Stimulated activated CD4-positive, alpha-beta T cell treated with anti-CD3 and anti-CD28 coated beads, TNF-alpha, amount 100 ng/mL, for 1 hour (primary cell): ENCODE data around the gene KCTD7.
"Not testable (repeated sequence)": the region's sequence is repeated elsewhere in the genome, so short reads cannot be mapped to it uniquely, and the experiment has no call there.

ENCODE experiments used
- DNase-seq, 3 donors: peaks; one replicate each; pipeline ENCODE4 v3.0.0-alpha.2; 2020; ENCODE audit warnings: low read depth in 3 of 3, low spot score in 1 of 3

Gene KCTD7

GRCh38 chr7:66681491-66682349 lies 53.0 kb downstream of the KCTD7 start:
- peak; percentile 77 to 96 (median 84) for DNase-seq

- DNase-seq, result no peak
These were observed 53.8 kb downstream of the KCTD7 start for GRCh38 chr7:66682350-66683093.

GRCh38 chr7:66683094-66683769 lies 54.6 kb downstream of the KCTD7 start:
- not testable (repeated sequence) for DNase-seq

GRCh38 chr7:66683770-66684123 lies 55.1 kb downstream of the KCTD7 start:
- DNase-seq, result no peak

- DNase-seq, result not testable (repeated sequence)
These were observed 57.0 kb downstream of the KCTD7 start for GRCh38 chr7:66685663-66686062.

- no peak for DNase-seq
These were observed 58.5 kb downstream of the KCTD7 start for GRCh38 chr7:66687186-66687585.

- DNase-seq, result not testable (repeated sequence)
These were observed 59.0 kb downstream of the KCTD7 start for GRCh38 chr7:66687672-66688071.

- no peak for DNase-seq
These were observed 60.4 kb downstream of the KCTD7 start for GRCh38 chr7:66689081-66689480.

GRCh38 chr7:66693331-66693730 lies 64.7 kb downstream of the KCTD7 start:
- no peak for DNase-seq
